Astrocyte of the hippocampus (primary cell): ENCODE data around the gene LEMD3.
A peak's percentile ranks its signal among the peaks of the same experiment; 100 is the strongest.

Experiments
- DNase-seq: peaks from one replicate; pipeline ENCODE4 v3.0.0; 2011; ENCODE audit warnings: low read depth, low spot score

The LEMD3 gene

GRCh38 chr12:65170209-65170881, 962 bp downstream of the LEMD3 start:
- peak; percentile 79 for DNase-seq

GRCh38 chr12:65171073-65171472, 1.7 kb downstream of the LEMD3 start:
- DNase-seq: no peak

GRCh38 chr12:65171870-65172269, 2.5 kb downstream of the LEMD3 start:
- DNase-seq: peak; percentile 8

GRCh38 chr12:65175385-65175784, 6.0 kb downstream of the LEMD3 start:
- DNase-seq: no peak

- no peak for DNase-seq
These were observed 12.8 kb downstream of the LEMD3 start for GRCh38 chr12:65182012-65182739.

GRCh38 chr12:65184176-65184857, 14.9 kb downstream of the LEMD3 start:
- DNase-seq: no peak

GRCh38 chr12:65184858-65185229, 15.5 kb downstream of the LEMD3 start:
- no peak for DNase-seq

- DNase-seq: no peak
These were observed 18.3 kb downstream of the LEMD3 start for GRCh38 chr12:65187665-65188064.

- DNase-seq: no peak
These were observed 18.9 kb downstream of the LEMD3 start for GRCh38 chr12:65188179-65188701.

- no peak for DNase-seq
These were observed 19.8 kb downstream of the LEMD3 start for GRCh38 chr12:65189028-65189718.

- peak; percentile 7 for DNase-seq
These were observed 23.7 kb downstream of the LEMD3 start for GRCh38 chr12:65192963-65193516.

GRCh38 chr12:65194949-65195348, 25.6 kb downstream of the LEMD3 start:
- DNase-seq: no peak

- no peak for DNase-seq
These were observed 26.1 kb downstream of the LEMD3 start for GRCh38 chr12:65195387-65196055.

GRCh38 chr12:65196762-65197567, 27.6 kb downstream of the LEMD3 start:
- no peak for DNase-seq

- no peak for DNase-seq
These were observed 30.2 kb downstream of the LEMD3 start for GRCh38 chr12:65199604-65200003.

GRCh38 chr12:65200007-65200665, 30.8 kb downstream of the LEMD3 start:
- peak; percentile 42 for DNase-seq

GRCh38 chr12:65203376-65203775, 34.0 kb downstream of the LEMD3 start:
- DNase-seq: no peak

- no peak for DNase-seq
These were observed 35.6 kb downstream of the LEMD3 start for GRCh38 chr12:65204886-65205525.

GRCh38 chr12:65205886-65206285, 36.5 kb downstream of the LEMD3 start:
- no peak for DNase-seq
